ENCODE results near the gene MED13L.
A peak's percentile ranks its signal among the peaks of the same experiment; 100 is the strongest.

MED13L gene

DNA sequence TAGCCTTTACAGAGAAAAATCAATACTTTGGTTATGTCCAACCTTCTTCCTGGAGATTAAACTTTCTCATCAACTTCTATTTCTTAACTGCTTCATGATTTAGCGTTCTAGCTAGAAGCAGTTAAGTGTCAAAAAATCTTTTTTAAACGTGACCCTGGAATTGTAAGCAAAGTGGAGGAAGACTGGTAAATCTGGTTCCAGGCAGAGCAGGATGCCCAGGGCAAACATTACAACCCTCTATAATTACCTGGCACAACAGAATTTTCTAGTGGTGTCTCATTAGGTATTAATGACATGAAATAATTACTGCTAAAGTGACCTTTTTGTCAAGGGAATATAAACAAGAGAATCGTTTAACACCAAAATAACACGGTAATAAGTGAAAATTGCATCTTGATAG is 320.8 kb downstream of the MED13L start:
- Histone ChIP-seq H3K4me1 (ENCODE audit: control insufficient read depth, insufficient read depth, low read length) (peaks cover 6% of the 10 kb centered on the region), H3K27me3 (replicated peaks; ENCODE audit: control insufficient read depth, insufficient read depth, low read length) (no peaks in the 10 kb centered on the region), H3K4me3 (ENCODE audit: low read length) (no peak overlapping the region), H3K9me3 (ENCODE audit: control insufficient read depth, low read length) (no peaks in the 10 kb centered on the region), H3K9ac (ENCODE audit: low read length) (no peak overlapping the region), H3K36me3 (ENCODE audit: control insufficient read depth, insufficient read depth, low read length, severe bottlenecking) (peaks cover 50% of the 10 kb centered on the region)
- DNase-seq (ENCODE audit: low read depth) = no peak

- no peaks in the 10 kb centered on the region for H3K27me3 ChIP-seq (replicated peaks; ENCODE audit: control insufficient read depth, insufficient read depth, low read length)
- H3K4me3 ChIP-seq (ENCODE audit: low read length) = no peak overlapping the region
- no peaks in the 10 kb centered on the region for H3K9me3 ChIP-seq (ENCODE audit: control insufficient read depth, low read length)
- no peak for DNase-seq (ENCODE audit: low read depth)
- no peak overlapping the region for H3K9ac ChIP-seq (ENCODE audit: low read length)
- peaks cover 6% of the 10 kb centered on the region for H3K4me1 ChIP-seq (ENCODE audit: control insufficient read depth, insufficient read depth, low read length)
- H3K36me3 ChIP-seq (ENCODE audit: control insufficient read depth, insufficient read depth, low read length, severe bottlenecking) = peaks cover 46% of the 10 kb centered on the region
Measured at GRCh38 chr12:115956236-115956635, 321.3 kb downstream of the MED13L start.

- no peak for DNase-seq (ENCODE audit: low read depth)
- Histone ChIP-seq H3K4me1 (ENCODE audit: control insufficient read depth, insufficient read depth, low read length) (peaks cover 6% of the 10 kb centered on the region), H3K9me3 (ENCODE audit: control insufficient read depth, low read length) (no peaks in the 10 kb centered on the region), H3K4me3 (ENCODE audit: low read length) (no peak overlapping the region), H3K36me3 (ENCODE audit: control insufficient read depth, insufficient read depth, low read length, severe bottlenecking) (peaks cover 33% of the 10 kb centered on the region), H3K9ac (ENCODE audit: low read length) (no peak overlapping the region), H3K27me3 (replicated peaks; ENCODE audit: control insufficient read depth, insufficient read depth, low read length) (no peaks in the 10 kb centered on the region)
Measured at GRCh38 chr12:115953450-115953849, 324.0 kb downstream of the MED13L start.

DNA sequence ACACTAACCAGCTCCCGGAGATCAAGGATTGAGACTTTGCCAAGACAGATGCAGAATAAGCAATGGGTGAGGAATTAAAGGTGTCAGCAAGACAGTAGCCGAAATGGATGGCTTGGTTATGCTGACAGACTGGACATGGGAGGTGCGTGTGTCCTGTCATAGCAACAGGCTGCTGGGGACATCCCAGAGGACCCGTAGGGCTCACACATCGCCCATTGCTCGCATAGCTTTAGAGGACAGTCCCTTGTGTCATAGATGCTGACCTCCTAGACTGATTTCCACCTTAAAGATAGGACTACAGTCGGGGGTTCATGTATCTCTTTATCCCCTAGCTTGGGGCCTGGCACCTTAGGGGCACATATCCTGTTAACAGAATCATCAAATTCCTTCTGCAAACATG is 324.5 kb downstream of the MED13L start:
- no peaks in the 10 kb centered on the region for H3K9me3 ChIP-seq (ENCODE audit: control insufficient read depth, low read length)
- no peak overlapping the region for H3K4me3 ChIP-seq (ENCODE audit: low read length)
- H3K4me1 ChIP-seq (ENCODE audit: control insufficient read depth, insufficient read depth, low read length) = peaks cover 6% of the 10 kb centered on the region
- no peaks in the 10 kb centered on the region for H3K27me3 ChIP-seq (replicated peaks; ENCODE audit: control insufficient read depth, insufficient read depth, low read length)
- no peak overlapping the region for H3K9ac ChIP-seq (ENCODE audit: low read length)
- DNase-seq (ENCODE audit: low read depth) = no peak
- H3K36me3 ChIP-seq (ENCODE audit: control insufficient read depth, insufficient read depth, low read length, severe bottlenecking) = peaks cover 30% of the 10 kb centered on the region

DNA sequence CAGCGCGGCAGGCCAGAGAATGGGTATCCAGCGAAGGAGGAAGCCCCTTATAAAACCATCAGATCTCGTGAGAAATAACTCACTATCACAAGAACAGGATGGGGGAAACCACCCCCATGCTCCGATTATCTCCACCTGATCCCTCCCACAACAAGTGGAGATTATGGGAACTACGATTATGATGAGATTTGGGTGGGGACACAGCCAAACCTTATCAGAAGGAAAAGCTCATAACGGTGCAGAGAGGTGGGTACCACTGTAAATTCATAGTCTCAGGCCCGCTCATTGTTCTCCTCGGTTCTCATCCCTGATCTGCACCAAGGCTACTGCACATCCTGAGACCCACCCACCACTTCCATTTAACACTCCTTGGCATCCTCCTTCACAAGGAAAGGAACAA is 326.5 kb downstream of the MED13L start:
- H3K9ac ChIP-seq (ENCODE audit: low read length) = no peak overlapping the region
- no peaks in the 10 kb centered on the region for H3K9me3 ChIP-seq (ENCODE audit: control insufficient read depth, low read length)
- DNase-seq (ENCODE audit: low read depth) = no peak
- H3K4me1 ChIP-seq (ENCODE audit: control insufficient read depth, insufficient read depth, low read length) = peaks cover 6% of the 10 kb centered on the region
- no peaks in the 10 kb centered on the region for H3K27me3 ChIP-seq (replicated peaks; ENCODE audit: control insufficient read depth, insufficient read depth, low read length)
- no peak overlapping the region for H3K4me3 ChIP-seq (ENCODE audit: low read length)
- peaks cover 10% of the 10 kb centered on the region for H3K36me3 ChIP-seq (ENCODE audit: control insufficient read depth, insufficient read depth, low read length, severe bottlenecking)

DNA sequence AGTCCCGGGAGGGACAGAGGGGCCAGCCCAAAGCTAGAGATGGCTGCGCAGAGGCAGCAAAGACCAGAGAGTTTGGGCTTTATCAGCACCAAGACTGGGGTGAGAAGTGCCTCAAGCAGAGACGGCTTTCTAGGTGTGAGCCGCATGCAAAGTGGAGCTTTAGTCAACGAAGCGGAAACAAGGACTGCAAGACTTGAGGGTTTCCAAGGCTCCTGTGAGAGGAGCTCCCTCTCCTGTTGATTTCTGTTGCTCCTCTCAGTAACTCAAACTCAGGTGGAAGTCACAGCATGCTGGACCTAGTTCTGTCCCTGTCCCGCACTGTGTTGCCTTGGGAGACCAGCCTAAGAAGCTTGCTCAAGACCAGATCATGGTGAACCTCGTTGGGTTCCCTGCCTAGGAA is 327.8 kb downstream of the MED13L start:
- H3K4me3 ChIP-seq (ENCODE audit: low read length) = no peak overlapping the region
- no peak for DNase-seq (ENCODE audit: low read depth)
- H3K4me1 ChIP-seq (ENCODE audit: control insufficient read depth, insufficient read depth, low read length) = peaks cover 16% of the 10 kb centered on the region
- no peaks in the 10 kb centered on the region for H3K27me3 ChIP-seq (replicated peaks; ENCODE audit: control insufficient read depth, insufficient read depth, low read length)
- peaks cover 10% of the 10 kb centered on the region for H3K36me3 ChIP-seq (ENCODE audit: control insufficient read depth, insufficient read depth, low read length, severe bottlenecking)
- no peaks in the 10 kb centered on the region for H3K9me3 ChIP-seq (ENCODE audit: control insufficient read depth, low read length)
- H3K9ac ChIP-seq (ENCODE audit: low read length) = no peak overlapping the region

- no peak for DNase-seq (ENCODE audit: low read depth)
- Histone ChIP-seq H3K4me1 (ENCODE audit: control insufficient read depth, insufficient read depth, low read length) (peaks cover 25% of the 10 kb centered on the region), H3K36me3 (ENCODE audit: control insufficient read depth, insufficient read depth, low read length, severe bottlenecking) (peaks cover 7% of the 10 kb centered on the region), H3K4me3 (ENCODE audit: low read length) (no peak overlapping the region), H3K9me3 (ENCODE audit: control insufficient read depth, low read length) (no peaks in the 10 kb centered on the region), H3K9ac (ENCODE audit: low read length) (no peak overlapping the region), H3K27me3 (replicated peaks; ENCODE audit: control insufficient read depth, insufficient read depth, low read length) (no peaks in the 10 kb centered on the region)
Measured at GRCh38 chr12:115947696-115948062, 329.8 kb downstream of the MED13L start.

DNA sequence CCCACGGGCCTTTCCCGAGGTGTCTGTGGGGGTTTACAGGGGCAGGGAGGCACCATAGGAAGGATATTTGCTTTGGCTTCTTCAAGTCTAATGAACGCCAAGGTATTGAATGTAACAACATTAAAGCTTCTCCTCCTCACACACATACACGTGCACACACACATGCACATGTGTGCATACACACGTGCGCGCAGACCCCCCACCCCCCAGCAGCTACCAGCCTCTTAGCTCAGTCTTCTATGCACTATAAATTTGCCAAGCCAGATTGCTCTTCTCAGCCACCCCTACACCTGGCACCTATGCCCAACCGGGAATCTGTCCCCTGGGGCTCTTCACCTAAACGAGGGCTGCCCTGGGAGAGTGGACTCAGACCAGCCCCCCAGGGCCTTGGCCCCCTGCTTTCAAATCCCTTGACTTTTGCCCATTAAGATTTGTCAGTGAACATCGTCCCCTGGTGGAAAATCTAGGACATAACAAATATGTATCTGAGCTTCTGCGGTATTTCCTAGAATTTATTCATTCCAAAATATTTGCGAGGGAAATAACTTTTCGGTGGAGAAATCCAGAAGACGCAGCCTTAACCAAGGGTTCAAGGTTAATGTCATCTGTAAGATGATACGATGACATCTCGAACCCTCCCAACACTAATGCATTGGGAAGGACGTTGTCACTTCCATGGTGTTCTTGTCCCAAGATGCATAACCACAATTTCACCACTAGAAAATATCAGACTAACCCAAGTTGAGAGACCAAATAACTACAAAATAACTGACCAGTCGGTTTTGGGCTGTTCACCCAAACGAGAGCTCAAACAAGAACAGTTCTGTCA is 330.4 kb downstream of the MED13L start:
- Histone ChIP-seq H3K9me3 (ENCODE audit: control insufficient read depth, low read length) (no peaks in the 10 kb centered on the region), H3K27me3 (replicated peaks; ENCODE audit: control insufficient read depth, insufficient read depth, low read length) (no peaks in the 10 kb centered on the region), H3K4me3 (ENCODE audit: low read length) (no peak overlapping the region), H3K36me3 (ENCODE audit: control insufficient read depth, insufficient read depth, low read length, severe bottlenecking) (peaks cover 7% of the 10 kb centered on the region), H3K9ac (ENCODE audit: low read length) (no peak overlapping the region), H3K4me1 (ENCODE audit: control insufficient read depth, insufficient read depth, low read length) (peaks cover 25% of the 10 kb centered on the region)
- peak; percentile 44 for DNase-seq (ENCODE audit: low read depth)

DNA sequence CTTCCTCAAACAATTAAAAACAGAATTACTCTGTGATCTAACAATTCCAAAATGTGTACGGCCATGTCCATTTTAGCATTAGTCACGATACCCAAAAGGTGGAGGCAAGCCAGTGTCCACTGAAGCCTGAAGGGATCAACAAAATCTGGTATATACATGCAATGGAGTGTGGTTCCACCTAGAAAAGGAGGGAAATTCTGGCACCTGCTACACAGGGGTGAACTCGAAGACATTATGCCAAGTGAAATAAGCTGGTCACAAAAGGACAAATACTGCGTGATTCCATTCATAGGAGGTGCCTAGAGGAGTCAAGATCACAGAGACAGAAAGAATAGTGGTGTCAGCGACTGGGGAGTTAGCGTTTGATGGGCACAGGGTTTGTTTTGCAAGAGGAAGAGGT is 331.4 kb downstream of the MED13L start:
- H3K9ac ChIP-seq (ENCODE audit: low read length) = no peak overlapping the region
- H3K4me3 ChIP-seq (ENCODE audit: low read length) = no peak overlapping the region
- peaks cover 25% of the 10 kb centered on the region for H3K4me1 ChIP-seq (ENCODE audit: control insufficient read depth, insufficient read depth, low read length)
- H3K36me3 ChIP-seq (ENCODE audit: control insufficient read depth, insufficient read depth, low read length, severe bottlenecking) = peaks cover 7% of the 10 kb centered on the region
- DNase-seq (ENCODE audit: low read depth) = no peak
- H3K27me3 ChIP-seq (replicated peaks; ENCODE audit: control insufficient read depth, insufficient read depth, low read length) = no peaks in the 10 kb centered on the region
- no peaks in the 10 kb centered on the region for H3K9me3 ChIP-seq (ENCODE audit: control insufficient read depth, low read length)

- no peak for DNase-seq (ENCODE audit: low read depth)
- Histone ChIP-seq H3K4me1 (ENCODE audit: control insufficient read depth, insufficient read depth, low read length) (peaks cover 25% of the 10 kb centered on the region), H3K9me3 (ENCODE audit: control insufficient read depth, low read length) (no peaks in the 10 kb centered on the region), H3K9ac (ENCODE audit: low read length) (peak overlapping the region; percentile 63), H3K4me3 (ENCODE audit: low read length) (no peak overlapping the region), H3K36me3 (ENCODE audit: control insufficient read depth, insufficient read depth, low read length, severe bottlenecking) (peaks cover 5% of the 10 kb centered on the region), H3K27me3 (replicated peaks; ENCODE audit: control insufficient read depth, insufficient read depth, low read length) (no peaks in the 10 kb centered on the region)
Measured at GRCh38 chr12:115945491-115945885, 332.0 kb downstream of the MED13L start.

DNA sequence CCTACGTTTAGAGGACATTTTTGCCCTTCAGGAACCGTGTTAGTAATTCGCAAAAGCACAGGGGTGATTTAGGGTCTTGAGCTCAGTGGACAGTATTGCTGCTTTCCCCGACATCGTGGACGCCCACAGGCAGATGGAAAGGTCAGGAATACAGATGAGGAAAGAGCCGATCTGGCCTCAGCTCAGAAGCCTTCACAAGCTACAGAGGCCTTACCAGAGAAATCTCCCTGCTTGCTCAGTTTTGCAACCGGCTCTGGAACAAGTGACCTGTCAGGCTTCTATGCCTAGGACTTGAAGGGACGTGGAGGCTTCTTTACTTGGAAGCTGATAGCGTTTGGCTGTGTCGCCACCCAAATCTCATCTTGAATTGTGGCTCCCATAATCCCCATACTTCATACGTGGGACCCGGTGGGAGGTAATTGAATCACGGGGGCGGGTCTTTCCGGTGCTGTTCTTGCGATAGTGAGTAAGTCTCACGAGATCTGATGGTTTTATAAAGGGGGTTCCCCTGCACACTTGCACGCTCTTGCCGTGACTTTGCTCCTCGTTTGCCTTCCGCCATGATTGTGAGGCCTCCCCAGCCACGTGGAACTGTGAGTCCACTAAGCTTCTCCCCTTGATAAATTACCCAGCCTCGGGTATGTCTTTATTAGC is 332.5 kb downstream of the MED13L start:
- H3K9me3 ChIP-seq (ENCODE audit: control insufficient read depth, low read length) = no peaks in the 10 kb centered on the region
- H3K9ac ChIP-seq (ENCODE audit: low read length) = peak overlapping the region; percentile 63
- H3K4me1 ChIP-seq (ENCODE audit: control insufficient read depth, insufficient read depth, low read length) = peaks cover 25% of the 10 kb centered on the region
- DNase-seq (ENCODE audit: low read depth) = no peak
- no peaks in the 10 kb centered on the region for H3K27me3 ChIP-seq (replicated peaks; ENCODE audit: control insufficient read depth, insufficient read depth, low read length)
- no peaks in the 10 kb centered on the region for H3K36me3 ChIP-seq (ENCODE audit: control insufficient read depth, insufficient read depth, low read length, severe bottlenecking)
- peak overlapping the region; percentile 6 for H3K4me3 ChIP-seq (ENCODE audit: low read length)

All from adipocyte (in vitro differentiated cells).